ENCODE data around the gene FOXL3. TPM values are rescaled to one million over a fixed set of nuclear protein-coding genes. Genes with fewer than 3 reads are reported as not detected.

FOXL3 gene
- total and polyA plus RNA-seq, 11 donors = not detected

DNA sequence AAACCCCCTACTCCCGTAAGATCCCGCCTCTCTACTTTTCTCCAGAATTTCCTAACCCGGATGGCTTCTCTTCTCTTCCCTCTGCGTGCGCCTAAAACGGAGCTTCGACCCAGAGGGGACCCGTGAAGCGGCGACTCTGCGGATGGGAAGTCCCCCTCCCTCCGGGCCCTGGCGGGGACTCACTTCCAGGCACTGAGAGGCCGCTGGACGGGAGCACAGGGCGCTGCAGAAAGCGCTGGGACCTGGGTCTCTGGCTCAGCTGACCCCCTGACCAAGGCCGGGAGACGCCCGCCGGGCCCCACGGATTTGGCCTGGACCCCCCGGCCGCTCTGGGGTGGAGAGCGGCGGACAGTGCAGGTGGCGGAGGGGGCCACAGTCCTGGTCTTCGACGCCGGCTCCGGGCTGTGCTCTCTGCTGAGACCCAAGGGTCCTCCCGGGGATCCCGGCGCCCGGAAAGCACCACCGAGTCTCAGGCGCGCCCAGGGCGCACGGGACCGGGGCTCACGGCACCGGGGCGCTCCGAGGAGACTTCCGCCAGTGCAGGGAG lies 688 bp upstream of the FOXL3 start:
- H3K36me3 ChIP-seq = no peaks in the 10 kb centered on the region
- H3K27ac ChIP-seq = no peak overlapping the region
- peaks cover 26 to 81% (median 61%) of the 10 kb centered on the region in 9 donors for H3K27me3 ChIP-seq
- no peaks in the 10 kb centered on the region for H3K9me3 ChIP-seq
- no peak for TF ChIP-seq POLR2A (IDR thresholded peaks at IDR 0.05)
- TF ChIP-seq, protein P1, sequence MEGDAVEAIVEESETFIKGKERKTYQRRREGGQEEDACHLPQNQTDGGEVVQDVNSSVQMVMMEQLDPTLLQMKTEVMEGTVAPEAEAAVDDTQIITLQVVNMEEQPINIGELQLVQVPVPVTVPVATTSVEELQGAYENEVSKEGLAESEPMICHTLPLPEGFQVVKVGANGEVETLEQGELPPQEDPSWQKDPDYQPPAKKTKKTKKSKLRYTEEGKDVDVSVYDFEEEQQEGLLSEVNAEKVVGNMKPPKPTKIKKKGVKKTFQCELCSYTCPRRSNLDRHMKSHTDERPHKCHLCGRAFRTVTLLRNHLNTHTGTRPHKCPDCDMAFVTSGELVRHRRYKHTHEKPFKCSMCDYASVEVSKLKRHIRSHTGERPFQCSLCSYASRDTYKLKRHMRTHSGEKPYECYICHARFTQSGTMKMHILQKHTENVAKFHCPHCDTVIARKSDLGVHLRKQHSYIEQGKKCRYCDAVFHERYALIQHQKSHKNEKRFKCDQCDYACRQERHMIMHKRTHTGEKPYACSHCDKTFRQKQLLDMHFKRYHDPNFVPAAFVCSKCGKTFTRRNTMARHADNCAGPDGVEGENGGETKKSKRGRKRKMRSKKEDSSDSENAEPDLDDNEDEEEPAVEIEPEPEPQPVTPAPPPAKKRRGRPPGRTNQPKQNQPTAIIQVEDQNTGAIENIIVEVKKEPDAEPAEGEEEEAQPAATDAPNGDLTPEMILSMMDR (IDR thresholded peaks at IDR 0.05) = no peak
- intact Hi-C loops (cut with DNase I) = no loop called here
- H3K4me1 ChIP-seq = peaks cover 0 to 15% (median 0%) of the 10 kb centered on the region in 12 donors
- ATAC-seq = no peak
- peak overlapping the region in 1 of 12 donors; percentile 0 for H3K4me3 ChIP-seq
- 9 to 16% (median 11%) methylated on average over 27 to 46 of the region's 46 CpGs for WGBS, 4 donors
- DNase-seq = peak in 1 of 5 donors; percentile 13

DNA sequence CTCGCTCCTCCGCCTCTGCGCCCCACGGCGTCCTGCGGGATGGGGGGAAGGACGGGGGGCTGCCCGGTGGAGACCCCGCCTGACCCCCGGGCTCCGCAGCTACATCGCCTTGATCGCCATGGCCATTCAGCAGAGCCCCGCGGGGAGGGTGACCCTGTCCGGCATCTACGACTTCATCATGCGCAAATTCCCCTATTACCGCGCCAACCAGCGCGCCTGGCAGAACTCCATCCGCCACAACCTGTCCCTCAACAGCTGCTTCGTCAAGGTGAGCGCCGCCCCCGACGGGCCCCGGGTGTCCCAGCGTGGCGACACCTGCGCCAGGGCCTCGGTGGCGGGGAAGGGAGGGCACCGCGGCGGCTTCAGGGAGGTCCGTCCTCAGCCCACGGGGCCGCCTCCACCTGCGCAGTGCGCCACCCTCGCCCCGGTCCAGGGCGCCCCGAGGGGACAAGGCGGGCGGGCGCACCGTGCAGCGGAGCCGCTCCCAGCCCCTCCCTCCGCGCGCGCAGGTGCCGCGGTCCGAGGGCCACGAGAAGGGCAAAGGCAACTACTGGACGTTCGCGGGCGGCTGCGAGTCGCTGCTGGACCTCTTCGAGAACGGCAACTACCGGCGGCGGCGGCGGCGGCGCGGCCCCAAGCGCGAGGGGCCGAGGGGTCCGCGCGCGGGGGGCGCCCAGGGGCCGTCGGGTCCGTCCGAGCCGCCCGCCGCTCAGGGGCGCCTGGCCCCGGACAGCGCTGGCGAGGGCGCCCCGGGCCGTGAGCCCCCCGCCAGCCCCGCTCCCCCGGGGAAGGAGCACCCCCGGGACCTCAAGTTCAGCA lies 793 bp downstream of the FOXL3 start:
- peaks cover 0 to 15% (median 0%) of the 10 kb centered on the region in 12 donors for H3K4me1 ChIP-seq
- H3K27ac ChIP-seq = no peak overlapping the region
- H3K9me3 ChIP-seq = no peaks in the 10 kb centered on the region
- no peaks in the 10 kb centered on the region for H3K36me3 ChIP-seq
- intact Hi-C loops (cut with DNase I) = no loop called here
- peak in 1 of 5 donors; percentile 7 for DNase-seq
- no peak for TF ChIP-seq POLR2A (IDR thresholded peaks at IDR 0.05)
- TF ChIP-seq, protein P1 (IDR thresholded peaks at IDR 0.05) = no peak
- ATAC-seq = no peak
- peak overlapping the region in 1 of 12 donors; percentile 0 for H3K4me3 ChIP-seq
- WGBS, 4 donors = 0 to 13% (median 8%) methylated on average over 1 to 102 of the region's 102 CpGs
- H3K27me3 ChIP-seq = peaks cover 26 to 86% (median 61%) of the 10 kb centered on the region in 9 donors

DNA sequence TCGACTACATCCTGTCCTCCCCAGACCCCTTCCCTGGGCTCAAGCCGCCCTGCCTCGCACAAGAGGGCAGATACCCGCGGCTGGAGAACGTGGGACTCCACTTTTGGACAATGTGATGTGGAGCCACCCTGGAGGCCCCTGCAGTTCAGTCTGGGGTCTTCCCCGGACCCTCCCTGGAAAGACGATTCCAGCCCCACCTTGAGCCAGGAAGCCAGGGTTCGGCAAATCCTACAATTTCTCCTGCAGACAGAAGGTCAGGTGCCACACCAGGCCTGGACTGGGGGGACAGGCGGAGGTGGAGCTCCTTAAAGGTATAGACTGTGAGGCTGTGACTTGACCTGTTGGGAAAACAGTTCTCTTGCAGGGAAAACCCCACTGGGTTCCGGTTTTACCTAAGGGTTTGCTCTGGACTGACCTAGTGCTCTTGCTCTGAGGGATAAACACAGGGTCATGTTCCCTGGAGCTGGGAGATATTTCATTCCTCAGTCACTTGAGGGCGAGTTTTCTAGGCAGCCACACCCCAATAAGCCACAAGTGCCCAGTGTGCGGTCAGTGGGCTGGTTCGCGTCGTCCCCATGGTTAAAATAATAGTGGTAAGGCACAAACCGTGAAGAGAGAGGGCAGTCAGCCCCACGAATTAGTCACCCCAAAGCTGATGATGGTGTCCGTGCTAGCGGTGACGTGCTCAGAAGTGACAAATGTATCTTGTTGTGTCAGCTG lies 1.6 kb downstream of the FOXL3 start:
- WGBS, 4 donors = 68 to 83% (median 72%) methylated on average over 12 to 21 of the region's 21 CpGs
- H3K9me3 ChIP-seq = no peaks in the 10 kb centered on the region
- no peak overlapping the region for H3K27ac ChIP-seq
- no peak overlapping the region for H3K4me3 ChIP-seq
- DNase-seq (peak in 1 of 5 donors; percentile 11), ATAC-seq (no peak)
- peaks cover 0 to 15% (median 0%) of the 10 kb centered on the region in 12 donors for H3K4me1 ChIP-seq
- intact Hi-C loops (cut with DNase I) = no loop called here
- H3K36me3 ChIP-seq = no peaks in the 10 kb centered on the region
- TF ChIP-seq POLR2A (IDR thresholded peaks at IDR 0.05) = no peak
- TF ChIP-seq, protein P1 (IDR thresholded peaks at IDR 0.05) = no peak
- H3K27me3 ChIP-seq = peaks cover 26 to 82% (median 61%) of the 10 kb centered on the region in 9 donors

DNA sequence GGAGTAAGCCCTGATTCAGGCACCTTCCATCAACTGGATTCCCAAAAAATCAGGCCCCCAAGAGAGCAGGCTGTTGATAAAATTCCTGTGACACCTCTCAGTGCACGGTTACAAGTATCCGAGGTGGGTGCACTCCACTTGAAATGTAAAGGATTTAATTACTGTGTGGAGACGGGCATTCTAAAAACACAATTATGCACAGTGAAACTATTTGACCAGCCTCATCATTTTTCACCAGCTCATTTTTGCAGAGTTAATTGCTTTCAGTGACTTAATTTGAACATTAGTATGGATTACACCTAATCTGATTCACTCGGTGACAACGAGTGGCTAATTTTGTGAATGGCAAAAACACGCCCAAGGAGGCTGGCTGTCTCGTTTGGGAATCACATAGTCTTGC lies 2.3 kb downstream of the FOXL3 start:
- ATAC-seq (no peak), DNase-seq (no peak)
- Histone ChIP-seq H3K9me3 (no peaks in the 10 kb centered on the region), H3K27ac (no peak overlapping the region), H3K27me3 (peaks cover 26 to 82% (median 61%) of the 10 kb centered on the region in 9 donors), H3K4me3 (no peak overlapping the region), H3K36me3 (no peaks in the 10 kb centered on the region), H3K4me1 (peaks cover 0 to 15% (median 0%) of the 10 kb centered on the region in 12 donors)
- intact Hi-C loops (cut with DNase I) = no loop called here
- TF ChIP-seq POLR2A (IDR thresholded peaks at IDR 0.05) = no peak
- TF ChIP-seq, protein P1 (IDR thresholded peaks at IDR 0.05) = no peak
- WGBS, 4 donors = 63 to 69% (median 66%) methylated on average over 7 of the region's 7 CpGs
